Activated T-cell treated with anti-CD3 and anti-CD28 coated beads for 1 hour (primary cell): ENCODE measurements around the gene SLC29A1.
A peak's percentile ranks its signal among the peaks of the same experiment; 100 is the strongest.
"Not testable (repeated sequence)": the region's sequence is repeated elsewhere in the genome, so short reads cannot be mapped to it uniquely, and the experiment has no call there.

Source experiments
- DNase-seq: peaks from one replicate; pipeline ENCODE4 v3.0.0-alpha.2; 2020; ENCODE audit warnings: low read depth

SLC29A1 gene

DNA sequence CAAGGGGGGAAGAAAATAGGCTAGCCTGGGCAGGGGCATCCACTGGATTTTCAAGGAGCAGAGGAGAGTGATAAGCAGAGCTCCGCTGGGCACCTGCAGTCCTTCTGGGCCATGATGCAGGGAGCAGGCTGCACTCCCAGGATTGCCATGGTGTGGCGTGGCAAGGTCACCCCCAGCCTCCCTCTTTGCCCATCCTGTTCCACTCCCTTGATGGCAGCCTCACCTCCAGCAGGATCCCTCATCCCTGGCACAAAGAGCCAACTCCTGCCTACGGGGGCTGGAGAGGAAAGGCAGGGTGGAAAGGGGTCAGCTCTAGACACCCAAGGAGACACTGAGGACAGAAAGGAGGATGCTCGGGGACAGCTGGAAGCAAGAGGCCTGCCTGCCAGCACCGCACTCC is 29.1 kb upstream of the SLC29A1 start:
- DNase-seq: no peak

DNA sequence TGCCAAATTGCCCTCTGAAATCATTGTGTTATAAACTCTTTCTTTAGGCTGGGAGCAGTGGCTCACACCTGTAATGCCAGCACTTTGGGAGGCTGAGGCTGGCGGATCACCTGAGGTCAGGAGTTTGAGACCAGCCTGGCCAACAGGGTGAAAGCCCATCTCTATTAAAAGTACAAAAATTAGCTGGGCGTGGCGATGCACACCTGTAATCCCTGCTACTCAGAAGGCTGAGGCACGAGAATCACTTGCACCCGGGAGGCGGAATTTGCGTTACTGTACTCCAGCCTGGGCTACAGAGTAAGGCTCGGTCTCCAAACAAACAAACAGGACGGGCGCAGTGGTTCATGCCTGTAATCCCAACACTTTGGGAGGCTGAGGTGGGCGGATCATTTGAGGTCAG is 27.0 kb upstream of the SLC29A1 start:
- not testable (repeated sequence) for DNase-seq

DNA sequence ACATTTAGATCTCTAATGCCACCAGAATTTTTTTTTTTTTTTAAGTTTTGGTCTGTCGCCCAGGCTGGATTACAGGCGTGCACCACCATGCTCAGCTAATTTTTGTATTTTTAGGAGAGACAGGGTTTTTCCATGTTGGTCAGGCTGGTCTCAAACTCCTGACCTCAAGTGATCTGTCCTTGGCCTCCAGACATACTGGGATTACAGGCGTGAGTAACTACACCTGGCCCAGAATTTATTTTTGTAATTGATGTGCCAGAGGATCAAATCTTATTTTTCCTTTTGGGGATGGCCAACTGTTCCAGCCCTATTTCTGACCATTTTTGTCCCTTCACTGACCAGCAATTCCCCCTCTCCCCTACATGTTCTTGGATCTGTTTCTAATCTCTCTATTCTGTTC is 24.7 kb upstream of the SLC29A1 start:
- DNase-seq: no peak

DNA sequence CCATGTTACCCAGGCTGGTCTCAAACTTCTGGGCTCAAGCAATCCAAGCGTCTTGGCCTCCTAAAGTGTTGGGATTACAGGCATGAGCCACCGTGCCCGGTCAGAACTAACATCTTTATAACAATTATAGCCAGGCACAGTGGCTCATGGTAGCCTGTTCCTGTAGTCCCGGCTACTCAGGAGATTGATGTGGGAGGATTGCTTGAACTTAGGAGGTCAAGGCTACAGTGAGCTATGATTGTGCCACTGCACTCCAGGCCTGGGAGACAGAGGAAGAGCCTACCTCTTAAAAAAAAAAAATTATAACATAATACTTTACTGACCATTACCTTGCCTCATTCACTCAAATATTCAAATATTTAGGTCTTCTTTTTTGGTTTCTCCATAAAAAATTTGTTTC is 23.5 kb upstream of the SLC29A1 start:
- DNase-seq: no peak

DNA sequence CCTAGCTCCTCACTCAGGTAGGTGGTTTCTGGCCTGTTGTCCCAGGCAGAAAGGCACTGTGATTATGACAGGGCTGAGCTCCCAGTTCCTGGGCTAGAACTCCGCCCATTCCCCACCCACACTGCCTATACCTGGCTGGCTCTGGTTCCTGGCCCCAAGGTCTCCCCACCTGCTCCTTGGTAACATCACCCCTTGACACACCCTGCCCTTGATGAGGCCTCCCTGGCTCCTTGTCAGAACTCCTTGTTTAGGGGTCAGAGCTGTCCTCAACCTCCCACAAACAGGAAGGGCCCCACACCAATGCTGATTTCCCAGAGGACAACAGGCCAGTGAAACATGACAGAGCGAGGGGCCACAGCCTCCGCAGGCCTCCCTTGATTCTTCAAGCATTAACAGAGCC is 22.2 kb upstream of the SLC29A1 start:
- DNase-seq: no peak

DNA sequence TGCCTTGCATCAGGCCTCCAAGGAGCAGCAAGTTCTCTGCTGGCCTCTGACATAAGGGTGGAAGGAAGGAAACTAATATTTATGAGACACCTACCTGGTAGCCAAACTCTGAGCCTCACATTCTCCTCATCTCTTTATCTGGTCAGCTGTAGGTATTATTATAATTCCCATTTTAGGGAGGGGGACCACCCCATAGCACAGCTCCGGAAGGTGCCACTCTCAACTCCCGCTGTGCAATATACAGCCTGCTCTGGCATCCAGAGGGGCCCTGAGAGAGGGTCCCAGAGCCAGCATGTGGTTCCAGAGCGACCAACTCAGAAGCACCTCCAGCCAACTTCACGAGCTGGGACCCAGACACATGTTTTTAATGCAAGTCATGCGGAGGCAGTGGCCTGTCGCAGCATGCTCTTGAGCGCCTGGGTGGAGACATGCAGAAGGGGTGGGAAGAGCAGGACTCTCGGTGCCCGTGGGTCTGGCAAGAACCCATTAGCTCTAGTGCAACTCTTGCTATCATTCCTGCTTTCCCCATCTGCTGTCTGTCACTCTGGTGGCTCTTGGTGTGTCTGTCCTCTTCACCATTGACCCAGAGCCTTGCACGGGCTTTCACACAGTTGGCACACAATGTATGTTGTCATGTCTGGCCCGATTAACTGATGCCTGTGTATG is 21.6 kb upstream of the SLC29A1 start:
- no peak for DNase-seq

DNA sequence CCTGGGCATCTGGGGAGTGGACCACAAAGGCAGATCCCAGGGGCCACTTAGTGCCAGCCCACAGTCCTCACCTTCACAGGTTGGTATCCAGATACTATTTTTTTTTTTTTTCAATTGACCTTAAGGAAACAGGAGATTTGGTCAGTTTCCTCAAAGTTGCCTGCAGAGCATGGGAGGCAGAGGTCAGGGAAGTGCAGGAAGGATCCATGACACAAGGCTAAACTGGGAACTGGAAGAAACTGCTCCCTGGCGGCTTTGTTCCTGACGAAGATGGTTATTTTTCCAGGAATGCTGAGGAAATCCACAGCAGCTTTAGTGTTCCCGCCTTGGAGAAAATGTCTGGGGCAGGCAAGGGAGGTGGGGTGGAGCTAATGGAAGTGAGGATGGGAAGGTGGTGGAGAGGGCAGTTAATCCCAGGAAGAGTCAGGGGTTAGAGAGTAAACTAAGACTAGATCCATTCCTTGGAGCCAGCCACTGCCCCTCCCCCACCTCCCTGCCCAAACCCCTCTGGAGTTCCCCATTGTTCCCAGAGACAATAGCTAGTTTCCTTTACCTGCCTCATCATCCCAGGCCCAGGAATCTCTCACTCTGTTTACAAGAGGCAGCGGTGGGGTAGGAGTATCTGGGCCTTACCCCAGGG is 20.9 kb upstream of the SLC29A1 start:
- no peak for DNase-seq

DNA sequence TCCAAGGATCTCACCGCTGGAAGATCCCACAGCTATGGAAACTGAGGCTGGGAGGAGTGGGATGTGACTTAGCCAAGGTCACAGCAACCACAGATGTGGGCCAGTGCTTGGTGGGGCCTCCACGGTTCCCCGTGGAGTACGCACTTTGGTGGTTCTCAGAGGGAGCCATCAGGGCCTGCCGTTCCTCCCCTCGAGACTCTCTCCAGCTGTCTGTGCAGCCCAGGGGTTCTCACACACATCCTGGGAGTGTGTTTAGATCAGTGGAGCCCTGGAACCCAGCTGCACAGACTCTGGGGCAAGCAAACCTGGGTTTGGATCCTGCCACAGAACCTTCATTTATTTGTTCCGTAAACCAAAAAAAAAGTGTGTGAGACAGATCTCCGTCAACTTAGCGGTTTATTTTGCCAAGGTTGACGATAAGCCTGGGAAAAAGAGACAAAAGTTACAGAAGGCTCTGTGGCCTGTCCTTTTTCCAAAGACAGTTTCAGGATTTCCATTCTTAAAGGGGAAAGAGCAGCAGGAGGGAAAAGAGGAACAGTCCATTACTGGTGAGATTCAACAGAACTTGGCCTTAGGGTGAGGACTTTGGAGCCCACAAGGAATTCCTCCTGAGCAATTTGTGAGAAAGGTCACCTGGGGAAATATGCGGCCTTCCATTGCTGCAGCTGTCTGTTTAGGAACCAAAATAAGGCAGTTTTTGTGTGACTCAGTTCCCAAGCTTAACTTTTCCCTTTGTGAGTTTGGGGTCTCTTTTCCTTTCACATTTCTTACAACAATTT is 20.2 kb upstream of the SLC29A1 start:
- no peak for DNase-seq

DNA sequence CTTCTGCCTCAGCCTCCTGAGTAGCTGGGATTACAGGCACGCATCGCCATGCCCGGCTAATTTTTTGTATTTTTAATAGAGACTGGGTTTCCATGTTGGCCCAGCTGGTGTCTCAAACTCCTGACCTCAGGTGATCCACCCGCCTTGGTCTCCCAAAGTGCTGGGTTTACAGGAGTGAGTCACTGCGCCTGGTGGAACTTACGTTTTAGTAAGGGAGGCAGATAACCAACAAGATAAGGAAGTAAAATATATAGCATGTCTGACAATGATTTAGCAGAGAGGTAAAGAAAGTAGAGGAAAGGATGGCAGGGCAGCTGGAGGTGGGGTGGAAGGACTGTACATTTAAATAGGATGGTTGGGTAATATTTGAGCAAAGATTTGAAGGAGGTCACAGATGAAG is 19.4 kb upstream of the SLC29A1 start:
- no peak for DNase-seq

DNA sequence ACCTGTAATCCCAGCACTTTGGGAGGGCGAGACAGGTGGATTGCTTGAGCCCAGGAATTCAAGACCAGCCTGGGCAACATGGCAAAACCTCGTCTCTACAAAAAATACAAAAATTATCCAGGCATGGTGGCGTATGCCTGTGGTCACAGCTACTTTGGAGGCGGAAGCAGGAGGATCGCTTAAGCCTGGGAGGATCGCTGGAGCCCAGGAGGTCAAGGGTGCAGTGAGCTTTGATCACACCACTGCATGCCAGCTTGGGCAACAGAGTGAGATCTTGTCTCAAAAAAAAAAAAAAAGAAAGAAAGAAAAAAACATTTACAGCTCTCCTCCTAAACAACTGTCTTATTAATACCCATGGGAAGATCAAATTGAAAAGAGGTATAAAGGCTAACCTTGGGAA is 15.4 kb upstream of the SLC29A1 start:
- no peak for DNase-seq

DNA sequence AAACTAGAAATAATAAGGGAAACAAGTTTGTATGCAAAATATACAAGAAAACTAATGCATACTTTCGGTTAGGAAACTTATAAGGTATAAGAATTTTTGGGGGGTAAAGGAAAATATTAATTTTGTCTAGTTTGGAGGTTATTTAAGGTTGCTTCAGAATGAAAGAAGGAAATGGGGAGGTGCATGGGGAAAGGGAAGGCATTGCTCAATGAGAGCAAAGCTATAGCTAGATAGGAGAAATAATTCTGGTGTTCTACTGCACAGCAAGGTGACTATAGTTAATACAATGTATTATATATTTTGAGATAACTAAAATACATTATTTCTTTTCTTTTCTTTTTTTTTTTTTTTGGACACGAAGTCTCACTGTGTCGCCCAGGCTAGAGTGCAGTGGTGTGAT is 12.1 kb upstream of the SLC29A1 start:
- DNase-seq: no peak

DNA sequence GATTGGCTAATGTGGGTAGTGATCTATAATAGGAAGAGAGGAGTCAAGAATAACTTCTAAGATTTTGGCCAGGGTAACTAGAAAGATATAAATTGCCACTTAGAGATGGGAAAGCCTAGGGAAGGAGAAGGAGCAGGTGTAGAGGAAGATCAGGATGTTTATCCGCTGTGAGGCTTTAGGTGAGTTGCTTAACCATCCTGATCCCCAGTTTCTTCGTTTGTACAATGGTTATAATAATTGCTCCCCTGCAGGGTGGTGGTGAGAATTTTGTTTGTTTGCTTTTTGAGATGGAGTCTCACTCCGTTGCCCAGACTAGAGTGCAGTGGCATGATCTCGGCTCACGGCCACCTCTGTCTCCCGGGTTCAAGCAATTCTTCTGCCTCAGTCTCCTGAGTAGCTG is 9.1 kb upstream of the SLC29A1 start:
- DNase-seq: no peak

DNA sequence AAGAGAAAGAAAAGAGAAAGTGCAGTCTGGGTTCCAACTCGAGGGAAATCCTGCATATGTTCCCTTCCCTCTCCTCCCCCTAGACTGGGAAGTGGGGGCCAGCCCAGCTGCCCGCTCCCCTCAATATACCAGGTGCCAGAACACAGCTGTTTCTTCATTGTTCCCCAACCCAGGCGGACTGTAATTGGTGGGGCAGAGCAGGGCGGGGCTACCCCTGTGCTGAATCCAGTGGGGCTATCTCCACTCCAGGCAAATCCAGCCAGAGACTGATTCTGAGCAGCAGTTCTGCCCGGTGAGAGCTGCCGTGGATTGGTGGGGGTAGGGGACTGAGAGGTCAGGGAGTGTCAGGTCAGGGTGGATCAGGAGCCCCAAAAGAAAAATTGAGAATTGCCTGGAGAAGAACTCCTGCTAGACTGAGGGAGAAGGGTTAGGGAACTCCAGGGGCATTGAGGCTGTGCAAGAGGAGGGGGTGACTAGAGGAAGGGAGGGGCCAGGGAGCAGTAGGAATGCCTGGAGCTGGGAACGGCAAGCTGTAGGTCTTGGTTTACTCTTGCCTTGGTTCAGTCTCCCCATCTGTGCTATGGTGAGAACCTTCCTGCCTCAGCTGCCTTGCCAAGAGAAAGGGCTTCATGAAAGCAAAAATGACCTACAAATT is 6.6 kb upstream of the SLC29A1 start, which contains the start of gene MYMX:
MYMX (plus strand) TSS at position 250 of the 655 bp plus-strand sequence. CDS start 546 bp downstream, outside the sequence.
- no peak for DNase-seq

DNA sequence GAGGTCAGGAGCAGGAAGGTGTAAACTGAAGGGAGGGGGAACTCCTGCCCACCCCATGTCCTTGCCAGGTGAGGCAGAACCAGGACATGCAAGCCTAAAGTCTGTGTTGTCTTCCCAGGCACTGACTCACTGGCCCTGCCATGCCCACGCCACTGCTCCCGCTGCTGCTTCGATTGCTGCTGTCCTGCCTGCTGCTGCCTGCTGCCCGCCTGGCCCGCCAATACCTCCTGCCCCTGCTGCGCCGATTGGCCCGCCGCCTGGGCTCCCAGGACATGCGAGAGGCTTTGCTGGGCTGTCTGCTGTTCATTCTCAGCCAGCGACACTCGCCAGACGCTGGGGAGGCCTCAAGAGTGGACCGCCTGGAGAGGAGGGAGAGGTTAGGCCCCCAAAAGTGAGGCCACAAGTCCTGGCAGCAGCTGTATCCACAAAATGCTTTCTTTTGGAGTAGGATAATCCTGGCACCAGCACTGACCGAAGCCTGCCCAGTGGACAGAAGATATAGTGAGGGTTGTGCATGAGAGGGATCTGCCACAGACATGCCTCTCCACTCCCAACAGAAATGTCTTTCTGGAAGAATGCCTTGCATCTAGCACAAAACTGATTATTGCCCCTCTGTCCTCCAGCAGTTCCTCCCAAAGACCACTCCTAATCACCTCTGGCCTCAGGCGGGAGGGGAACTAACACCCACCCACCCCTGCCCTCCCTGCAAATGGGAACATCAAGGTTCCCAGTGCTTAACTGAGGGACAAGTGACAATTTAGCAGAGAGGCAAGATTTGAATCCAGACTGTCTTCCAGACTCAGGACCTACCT is 5.9 kb upstream of the SLC29A1 start:
- no peak for DNase-seq

DNA sequence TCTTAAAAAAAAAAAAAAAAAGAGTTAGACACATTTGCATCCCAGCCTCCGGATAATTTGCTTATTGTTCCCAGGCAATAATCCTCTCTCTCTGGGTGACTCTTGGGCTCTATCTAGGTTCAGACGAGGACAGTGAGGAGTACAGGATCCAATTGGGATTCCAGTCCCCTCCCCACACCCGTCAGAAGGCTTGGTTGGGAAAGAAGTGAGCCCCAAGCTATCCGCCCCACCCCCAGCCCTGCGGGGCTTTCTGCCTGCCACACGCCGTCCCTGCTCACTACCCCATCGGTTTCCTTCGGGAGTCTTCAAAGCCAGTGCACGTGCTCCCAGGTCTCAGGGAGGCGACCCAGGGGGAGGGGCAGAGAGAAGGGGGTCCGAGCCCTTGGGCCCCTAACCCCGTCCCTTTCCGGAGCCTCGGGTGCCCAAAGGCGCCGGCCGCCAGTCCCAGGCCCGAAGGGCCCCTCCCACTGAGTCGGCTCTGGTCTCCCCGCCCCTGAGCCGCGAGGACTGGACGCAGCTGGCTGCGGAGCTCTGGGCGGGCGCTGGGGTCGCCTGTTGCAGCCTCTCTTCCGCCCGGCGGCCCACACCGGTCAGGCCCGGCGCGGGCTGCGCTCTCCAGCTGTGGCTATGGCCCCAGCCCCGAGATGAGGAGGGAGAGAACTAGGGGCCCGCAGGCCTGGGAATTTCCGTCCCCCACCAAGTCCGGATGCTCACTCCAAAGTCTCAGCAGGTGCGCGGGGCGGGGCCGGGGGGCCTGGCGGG is 4.2 kb upstream of the SLC29A1 start:
- no peak for DNase-seq

DNA sequence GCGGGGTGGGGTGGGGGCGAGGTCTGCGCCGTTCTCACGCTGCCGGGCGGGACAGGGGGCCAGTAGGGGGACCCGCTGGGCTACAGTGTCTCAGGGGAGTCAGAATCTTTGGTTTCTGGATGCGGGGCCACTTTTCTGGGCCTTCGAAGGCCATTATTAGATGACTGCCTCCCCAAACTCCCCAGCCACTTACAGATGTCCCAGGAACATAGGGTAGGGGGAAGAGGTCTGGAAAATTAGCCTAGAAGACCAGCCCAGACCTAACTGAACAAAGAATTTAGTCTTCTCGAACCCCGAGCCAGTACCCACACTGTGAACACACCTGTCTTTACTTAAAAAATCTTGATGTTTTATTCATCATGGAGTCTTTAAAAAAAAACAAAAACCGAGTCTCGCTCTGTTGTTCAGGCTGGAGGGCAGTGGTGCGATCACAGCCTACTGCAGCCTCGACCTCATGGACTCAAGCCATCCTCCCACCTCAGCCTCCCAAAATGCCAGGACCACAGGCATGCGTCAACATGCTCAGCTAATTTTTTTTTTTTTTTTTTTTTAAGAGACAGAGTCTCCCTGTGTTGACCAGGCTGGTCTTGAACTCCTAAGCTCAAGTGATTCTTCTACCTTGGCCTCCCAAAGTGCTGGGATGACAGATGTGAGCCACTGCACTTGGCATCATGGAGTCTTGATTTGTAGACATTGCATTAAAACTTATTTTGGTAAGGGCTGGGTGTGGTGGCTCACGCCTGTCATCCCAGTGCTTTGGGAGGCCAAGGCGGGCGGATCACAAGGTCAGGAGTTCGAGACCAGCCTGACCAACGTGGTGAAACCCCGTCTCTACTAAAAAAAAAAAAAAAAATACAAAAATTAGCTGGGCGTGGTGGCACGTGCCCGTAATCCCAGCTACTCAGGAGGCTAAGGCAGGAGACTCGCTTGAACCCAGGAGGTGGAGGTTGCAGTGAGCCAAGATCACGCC is 3.3 kb upstream of the SLC29A1 start:
- no peak for DNase-seq

DNA sequence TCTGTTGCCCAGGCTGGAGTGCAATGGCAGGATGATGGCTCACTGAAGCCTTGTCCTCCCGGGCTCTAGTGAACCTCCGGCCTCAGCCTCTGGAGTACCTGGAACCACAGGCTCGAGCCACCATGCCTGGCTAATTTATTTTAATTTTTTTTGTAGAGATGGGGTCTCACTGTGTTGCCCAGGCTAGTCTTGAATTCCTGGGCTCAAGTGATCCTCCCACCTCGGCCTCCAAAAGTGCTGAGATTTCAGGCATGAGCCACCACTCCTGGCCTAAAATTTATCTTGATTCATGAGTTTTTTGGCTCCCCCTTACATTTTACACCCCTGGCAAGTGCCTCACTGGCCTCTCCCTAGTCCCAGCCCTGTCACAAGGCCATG is 2.5 kb upstream of the SLC29A1 start:
- no peak for DNase-seq

DNA sequence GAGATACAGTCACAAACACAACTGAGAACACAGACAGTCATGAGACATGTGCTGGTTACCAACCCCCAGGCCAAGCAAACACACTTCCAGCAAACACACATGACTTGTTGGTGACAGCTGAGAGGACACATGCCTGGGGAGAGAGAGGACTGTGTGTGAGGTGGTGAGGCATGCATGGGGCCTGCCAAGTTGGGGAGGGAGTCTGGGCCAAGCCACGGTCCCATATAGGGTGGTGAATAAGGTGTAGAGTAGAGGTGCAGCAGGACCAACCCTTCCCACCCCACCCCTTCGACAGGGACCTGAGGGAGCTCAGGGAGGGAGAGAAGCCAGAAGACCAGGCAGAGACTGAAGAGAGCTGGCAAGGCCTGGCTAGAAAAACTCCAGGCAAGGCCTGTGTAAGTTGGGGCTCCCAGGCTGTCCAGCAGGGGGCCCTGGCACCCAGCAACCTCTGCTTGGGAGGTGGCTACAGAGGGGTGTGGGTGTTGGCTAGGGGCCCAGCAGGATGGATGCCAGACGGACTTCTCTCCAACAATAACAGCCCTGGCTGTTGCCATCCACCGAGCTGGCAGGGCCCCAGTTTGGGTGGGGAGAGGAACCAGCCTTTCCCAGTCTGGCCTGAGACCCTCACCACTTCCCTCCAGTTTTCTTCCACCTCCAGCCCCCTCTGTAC is 2.0 kb upstream of the SLC29A1 start:
- peak; percentile 59 for DNase-seq

DNA sequence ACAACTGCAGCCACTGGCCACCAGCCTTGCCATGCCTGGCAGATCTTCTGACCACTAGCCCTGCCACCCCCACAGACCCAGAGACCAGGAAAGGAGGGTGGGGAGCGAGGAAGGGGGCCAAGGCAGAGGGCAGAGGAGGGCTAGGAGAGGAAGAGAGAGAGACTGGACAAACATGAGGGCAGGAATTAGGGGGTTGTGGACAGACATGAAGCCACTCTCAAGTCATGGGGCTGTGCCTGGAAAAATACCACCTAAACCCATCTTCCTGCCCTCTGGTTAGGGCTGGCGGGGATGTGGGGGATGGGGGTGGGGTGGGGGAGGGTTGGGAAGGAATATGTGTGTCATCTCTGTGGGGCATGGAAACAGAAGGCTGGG is 1.4 kb upstream of the SLC29A1 start:
- DNase-seq: no peak
